K562 (cell line): ENCODE results near the gene SYNRG. TPM values are rescaled to one million over a fixed set of nuclear protein-coding genes. Genes with fewer than 3 reads are reported as not detected.

Source experiments
- ATAC-seq: fragments of 200-7000 bp; cut with Tn5 transposase; 3 replicates; pipeline ENCODE4 v1.9.1; 2020; ENCODE audit warnings: moderate library complexity
- Bru-seq: library from RNA; stranded (reverse); fragments of 400-500 nt; gene quantifications from one replicate; lab custom pipeline; 2021; lab: Mats Ljungman, UMichigan
- BruChase-seq, 2 experiments: library from RNA; stranded (reverse); fragments of 400-500 nt; gene quantifications; one replicate each; lab custom pipeline; 2021; lab: Mats Ljungman, UMichigan
- BruUV-seq: library from RNA; stranded (reverse); fragments of 400-500 nt; replicated peaks from 2 replicates; lab custom pipeline; 2021; lab: Mats Ljungman, UMichigan
- CTCF ChIA-PET: fragments of 300-600 bp; formaldehyde crosslinking; extraction: SDS; loops from one replicate; lab custom pipeline; 2021; ENCODE audit warnings: low intra/inter-chr PET ratio; lab: Yijun Ruan, JAX
- POLR2A ChIA-PET: fragments of 300-600, 350-650 bp; sonication (Branson Sonifier 250); formaldehyde crosslinking; extraction: SDS; loops from one replicate; lab custom pipeline; 2021; ENCODE audit warnings: antibody characterized with exemption, inconsistent platforms; lab: Yijun Ruan, JAX
- DNase-seq, 4 experiments: peaks; one replicate each; pipeline versions ENCODE4 v3.0.0 to v3.0.0-alpha.2; 2011 to 2018; ENCODE audit warnings: low spot score in 3 of 4, mixed read lengths in 3 of 4; ENCODE audit errors: extremely low read depth in 1 of 4
- FAIRE-seq: peaks from 2 replicates; lab custom pipeline; 2011; peaks lifted over from hg19 to GRCh38; lab: Jason Lieb, UNC
- H2AFZ ChIP-seq: 2 replicates; pipeline ENCODE4 v1.6.0; 2011; ENCODE audit warnings: low read depth, low read length, control low read depth, inconsistent platforms
- H3K27ac ChIP-seq: fragments of 200-600 bp; 3 replicates; pipeline ENCODE4 v1.8.0; 2011; ENCODE audit warnings: low read depth, mild to moderate bottlenecking, control low read depth, inconsistent platforms, low read length, moderate library complexity, mixed read lengths; ENCODE audit errors: extremely low read depth
- H3K27me3 ChIP-seq, 2 experiments: fragments of 300-600 bp in 1 of 2; 2 replicates in 1 of 2; 3 replicates in 1 of 2; pipeline versions ENCODE4 v1.6.0 to v1.8.0; 2011; ENCODE audit warnings: inconsistent platforms in 2 of 2, low read length in 2 of 2, mild to moderate bottlenecking in 1 of 2, mixed read lengths in 1 of 2, moderate library complexity in 1 of 2; ENCODE audit not compliant: control insufficient read depth in 2 of 2, insufficient read depth in 2 of 2
- H3K36me3 ChIP-seq: fragments of 300-600 bp; 3 replicates; pipeline ENCODE4 v1.8.0; 2011; ENCODE audit warnings: mild to moderate bottlenecking, low read length, inconsistent platforms; ENCODE audit not compliant: control insufficient read depth, insufficient read depth
- H3K4me1 ChIP-seq, 2 experiments: fragments of 200-600 bp in 1 of 2; replicated peaks in 1 of 2; 2 replicates in 1 of 2; 3 replicates in 1 of 2; pipeline versions ENCODE4 v1.5.1 to v1.8.0; 2011; ENCODE audit warnings: inconsistent platforms in 2 of 2, low read length in 2 of 2, mild to moderate bottlenecking in 1 of 2, mixed read lengths in 1 of 2, moderate library complexity in 1 of 2; ENCODE audit not compliant: control insufficient read depth in 2 of 2, insufficient read depth in 2 of 2
- H3K4me2 ChIP-seq: 2 replicates; pipeline ENCODE4 v1.6.1; 2011; ENCODE audit warnings: low read length, control low read depth, inconsistent platforms, mixed read lengths; ENCODE audit not compliant: insufficient read depth
- H3K4me3 ChIP-seq: fragments of 200-600 bp; sonication (generic), shearing (Covaris generic); 2 replicates; pipeline ENCODE4 v1.5.1; 2016; ENCODE audit warnings: control low read depth, inconsistent platforms
- H3K79me2 ChIP-seq: fragments of 200-600 bp; 3 replicates; pipeline ENCODE4 v1.8.0; 2011; ENCODE audit warnings: low read length, inconsistent platforms; ENCODE audit not compliant: control insufficient read depth, insufficient read depth
- H3K9ac ChIP-seq, 2 experiments: 2 replicates each; pipeline versions ENCODE4 v1.6.0 to v1.6.1; 2011; ENCODE audit warnings: low read depth in 2 of 2, low read length in 2 of 2, control low read depth in 1 of 2, inconsistent platforms in 1 of 2, mild to moderate bottlenecking in 1 of 2, mixed read lengths in 1 of 2; ENCODE audit not compliant: insufficient read depth in 1 of 2
- H3K9me1 ChIP-seq: one replicate; pipeline ENCODE4 v1.6.0; 2011; ENCODE audit warnings: inconsistent platforms, mild to moderate bottlenecking, low read length, moderate library complexity; ENCODE audit not compliant: control insufficient read depth, insufficient read depth
- H3K9me3 ChIP-seq: replicated peaks from 2 replicates; pipeline ENCODE4 v1.5.1; 2011; ENCODE audit warnings: low read depth, low read length, inconsistent platforms; ENCODE audit not compliant: control insufficient read depth, insufficient read depth
- H4K20me1 ChIP-seq: replicated peaks from 2 replicates; pipeline ENCODE4 v1.6.1; 2011; ENCODE audit warnings: low read length, inconsistent platforms, mixed read lengths; ENCODE audit not compliant: control insufficient read depth, insufficient read depth
- MAFK ChIP-seq: IDR thresholded peaks from 2 replicates; pipeline ENCODE4 v1.6.1; 2011; ENCODE audit warnings: low read length, improper control_type of control experiment
- NEUROD1 ChIP-seq: fragments of 150-350 bp; IDR thresholded peaks from 2 replicates; pipeline ENCODE4 v1.6.1; 2014; ENCODE audit warnings: borderline replicate concordance, low read length, low read depth; ENCODE audit not compliant: partially characterized antibody
- WGBS: fragments of 100-300 bp; shearing (Covaris generic); methylation state at CpG from one replicate; pipeline ENCODE4 v1.1.6; 2016; ENCODE audit warnings: low coverage, mixed read lengths; ENCODE audit not compliant: insufficient coverage; ENCODE audit errors: missing lambda C conversion rate; 5-methylcytosine and 5-hydroxymethylcytosine counted together
- in situ Hi-C: fragments of 300-500 bp; cut with MboI; formaldehyde crosslinking; loops from 4 replicates; pipeline ENCODE4 v1.15.0; 2018; ENCODE audit warnings: inconsistent platforms, mixed read lengths
- intact Hi-C: fragments of 100-400 bp; cut with micrococcal nuclease; formaldehyde crosslinking; loops from 2 replicates; pipeline ENCODE4 v1.14.2; 2022
- long read RNA-seq, 3 experiments: library from polyadenylated mRNA in 2 of 3; library from RNA in 1 of 3; unstranded in 2 of 3; stranded (forward) in 1 of 3; transcript quantifications; one replicate each; pipeline ENCODE4 v2.0.0, GENCODE V29; 2019 to 2022
- polyA minus RNA-seq, 3 experiments: library from RNA; depleted of rRNA, polyadenylated mRNA; stranded (reverse); fragments of >200 nt; gene quantifications; 2 replicates each; pipeline ENCODE4 v1.2.3, GENCODE V29; 2011
- polyA plus RNA-seq, 8 experiments: library from polyadenylated mRNA; depleted of rRNA in 4 of 8; stranded (reverse) in 5 of 8; unstranded in 3 of 8; fragments of >200 nt; fragmentation: Nextera tagmentation in 2 of 8; fragmentation: Illumina TruSeq in 1 of 8; extraction: Ambion mirVana in 2 of 8; extraction: Trizol in 1 of 8; gene quantifications; 2 replicates each; pipeline versions ENCODE4 v1.2.1 to v1.2.3, GENCODE V29; 2011 to 2014; ENCODE audit warnings: inconsistent platforms in 1 of 8, missing spikeins in 1 of 8
- total RNA-seq, 7 experiments: library from RNA; depleted of rRNA in 6 of 7; stranded (reverse); fragments of >200 nt in 6 of 7; fragmentation: Illumina TruSeq in 2 of 7; extraction: Trizol in 2 of 7; gene quantifications; 2 replicates each; pipeline versions ENCODE4 v1.2.1 to v1.2.3, GENCODE V29; 2011 to 2021; ENCODE audit warnings: low replicate concordance in 1 of 7

SYNRG gene
- total RNA-seq (2011; cell fraction: chromatin; rRNA removed; ENCODE audit: low replicate concordance): 55.6 and 121 TPM in 2 replicates
- 27.5 and 28.2 TPM in 2 replicates for total RNA-seq (2011; cell fraction: nucleolus; rRNA removed)
- 53.9 and 82.8 TPM in 2 replicates for total RNA-seq (2011; cell fraction: nucleoplasm; rRNA removed)
- total RNA-seq (2014; rRNA removed) (10.6 and 13.8 TPM in 2 replicates), total RNA-seq (2014; rRNA removed; fragmentation: Illumina TruSeq; extraction: Trizol) (15.1 and 16.9 TPM in 2 replicates), total RNA-seq (2015; rRNA removed; fragmentation: Illumina TruSeq; extraction: Trizol) (17.6 and 19.7 TPM in 2 replicates), total RNA-seq (2021) (27.8 and 28.2 TPM in 2 replicates), polyA plus RNA-seq (2011; rRNA removed) (11.7 and 18.4 TPM in 2 replicates), polyA plus RNA-seq (2014; fragmentation: Illumina TruSeq; extraction: Trizol) (21.8 and 23.4 TPM in 2 replicates), polyA plus RNA-seq (2014; fragmentation: Nextera tagmentation; extraction: Ambion mirVana) (1 to 10 TPM; 2.9 to 4.9 TPM), polyA plus RNA-seq (2014; rRNA removed) (13.4 and 13.6 TPM in 2 replicates), polyA minus RNA-seq (2011; rRNA and poly(A)+ RNA removed) (25.8 and 38.7 TPM in 2 replicates), Bru-seq, nascent RNA (percentile 69 among the genes with signal in this experiment), BruChase-seq, experiment 1, labeled RNA remaining after a 2-hour chase (percentile 74 among the genes with signal in this experiment), BruChase-seq, experiment 2, labeled RNA remaining after a 6-hour chase (percentile 76 among the genes with signal in this experiment)
- polyA plus RNA-seq (2011; cell fraction: cytosol; rRNA removed): 9.0 and 10.7 TPM in 2 replicates
- polyA plus RNA-seq (2011; cell fraction: nucleus; rRNA removed): 17.1 and 23.3 TPM in 2 replicates
- polyA plus RNA-seq (2012): 15.0 and 16.0 TPM in 2 replicates
- 13.6 and 29.6 TPM in 2 replicates for polyA minus RNA-seq (2011; cell fraction: cytosol; rRNA and poly(A)+ RNA removed)
- 19.2 and 20.6 TPM in 2 replicates for polyA minus RNA-seq (2011; cell fraction: nucleus; rRNA and poly(A)+ RNA removed)
- long read RNA-seq, experiment 1, full-length matches to known transcripts: 1 of 56 reads
- long read RNA-seq, experiment 1, partial matches to known transcripts: 21 of 56 reads
- long read RNA-seq, experiment 1, other reads (novel, unspliced or antisense): 34 of 56 reads
- long read RNA-seq, experiment 2, full-length matches to known transcripts: 1 of 20 reads
- long read RNA-seq, experiment 2, partial matches to known transcripts: 2 of 20 reads
- long read RNA-seq, experiment 2, other reads (novel, unspliced or antisense): 17 of 20 reads
- long read RNA-seq, experiment 3, partial matches to known transcripts: 6 of 8 reads
- long read RNA-seq, experiment 3, other reads (novel, unspliced or antisense): 2 of 8 reads

GRCh38 chr17:37609170-37610040 lies at the start of gene SYNRG:
SYNRG (minus strand) TSS chr17:37609418; CDS start chr17:37609355, 63 bp downstream.
- intact Hi-C loops (no loop called here), in situ Hi-C loops (no loop called here)
- no peaks in the 10 kb centered on the region for H3K9me3 ChIP-seq
- POLR2A ChIA-PET: interaction anchor here (0.6 to 2.5 kb wide), 16 partner anchors 9 to 348 kb away, joined by 3 to 24 read pairs (median 4); partner anchors contain the start of gene DDX52
- H3K9ac ChIP-seq: peak within 1 kb of the TSS; percentile 81 to 95
- H3K27ac ChIP-seq: peak within 1 kb of the TSS; percentile 84
- peak within 1 kb of the TSS; percentile 98 for H3K4me3 ChIP-seq
- H2AFZ ChIP-seq: peak within 1 kb of the TSS; percentile 87
- H3K27me3 ChIP-seq: no peaks in the 10 kb centered on the region
- CTCF ChIA-PET: interaction anchor here (0.7 to 0.8 kb wide), 3 partner anchors 82 to 237 kb away, joined by 3 to 4 read pairs (median 4); no protein-coding TSS in a partner anchor
- WGBS: 3% methylated on average over 37 of the region's 60 CpGs
- H3K36me3 ChIP-seq: peaks cover 34% of the 10 kb centered on the region; the same call in 2 of the 3 replicates
- peaks cover 2 to 9% of the 10 kb centered on the region in 2 experiments; a peak in 3 of 5 replicates for H3K4me1 ChIP-seq
- ATAC-seq (peak; percentile 95), DNase-seq (peak; percentile 96 to 100 (median 99)), FAIRE-seq (no peak)
- H3K79me2 ChIP-seq: peaks cover 43% of the 10 kb centered on the region
- H3K9me1 ChIP-seq: no peaks in the 10 kb centered on the region
- H3K4me2 ChIP-seq: peak within 1 kb of the TSS; percentile 79
- H4K20me1 ChIP-seq: no peaks in the 10 kb centered on the region
- TSS peak; percentile 69 for BruUV-seq
- peak; percentile 47; the same call in 1 of the 2 replicates for TF ChIP-seq MAFK
- peak; percentile 22 for TF ChIP-seq NEUROD1
